Adrenal gland (tissue), 12 donors: ENCODE results near the gene TXN. TPM values are rescaled to one million over a fixed set of nuclear protein-coding genes. Genes with fewer than 3 reads are reported as not detected.

Experiments used
- DNase-seq, 7 donors: peaks; one replicate each; pipeline ENCODE4 v3.0.0-alpha.2; 2019 to 2020
- H3K27ac ChIP-seq, 5 donors: fragments of 200-600 bp; sonication (generic) in 4 of 5; 1 replicate in 3 of 5; 2 replicates in 2 of 5; pipeline versions ENCODE4 v1.5.1 to v1.8.0; 2016 to 2020; ENCODE audit warnings: mild to moderate bottlenecking in 1 of 5
- H3K27me3 ChIP-seq: fragments of 200-600 bp; 2 replicates; pipeline ENCODE4 v1.8.0; 2021
- H3K36me3 ChIP-seq, 2 donors: fragments of 200-600 bp; replicated peaks in 1 of 2; 1 replicate in 1 of 2; 2 replicates in 1 of 2; pipeline versions ENCODE4 v1.5.1 to v1.8.0; 2018 to 2022
- H3K4me1 ChIP-seq, 2 donors: fragments of 200-600 bp; replicated peaks in 1 of 2; 1 replicate in 1 of 2; 2 replicates in 1 of 2; pipeline versions ENCODE4 v1.5.1 to v1.8.0; 2018 to 2021
- H3K4me3 ChIP-seq, 4 donors: fragments of 200-600 bp; sonication (generic) in 3 of 4; one replicate each; pipeline ENCODE4 v1.5.1; 2016 to 2018
- H3K9me3 ChIP-seq, 3 donors: fragments of 200-600 bp; sonication (generic) in 1 of 3; replicated peaks in 1 of 3; 1 replicate in 2 of 3; 2 replicates in 1 of 3; pipeline versions ENCODE4 v1.5.1 to v1.8.0; 2016 to 2021
- POLR2A ChIP-seq, 2 donors: fragments of 450-650 bp; IDR thresholded peaks; one replicate each; pipeline ENCODE4 v1.6.1; 2017; ENCODE audit warnings: antibody characterized with exemption in 2 of 2, mild to moderate bottlenecking in 2 of 2, moderate library complexity in 1 of 2
- WGBS, 4 donors: extraction: QIAGEN DNeasy Blood & Tissue Kit in 2 of 4; methylation state at CpG; one replicate each; pipeline versions ENCODE4 v1.1.5 to v1.1.7; 2013 to 2017; 5-methylcytosine and 5-hydroxymethylcytosine counted together
- intact Hi-C, 2 donors: fragments of 100-400 bp; cut with DNase I; formaldehyde crosslinking; loops; one replicate each; pipeline versions ENCODE4 v1.14.1 to v1.15.0; 2022 to 2023
- polyA plus RNA-seq, 3 donors: library from polyadenylated mRNA; stranded (reverse); fragments of 200-250 nt in 2 of 3; fragments of 350-450 nt in 1 of 3; fragmentation: Illumina TruSeq in 1 of 3; extraction: RNeasy Lipid Tissue Mini Kit (QIAGEN cat#74804) in 1 of 3; gene quantifications; one replicate each; pipeline ENCODE4 v1.2.3, GENCODE V29; 2013 to 2014
- total RNA-seq, 9 donors: library from RNA; depleted of rRNA in 4 of 9; stranded (reverse); fragments of >200 nt in 4 of 9; fragments of 120-200 nt in 1 of 9; fragmentation: NEBNext Ultra II Directional in 1 of 9; extraction: Animal tissue kit (Norgen Biotek cat#: 25700) in 1 of 9; gene quantifications; one replicate each; pipeline versions ENCODE4 v1.1.0 to v1.2.4, GENCODE V29; 2013 to 2023
- TF ChIP-seq, protein P1 (sequence below), 6 experiments: fragments of 450-650 bp in 4 of 6; fragments of 200-600 bp in 2 of 6; sonication (generic) in 1 of 6; IDR thresholded peaks; 1 replicate in 5 of 6; 2 replicates in 1 of 6; pipeline versions ENCODE4 v1.5.1 to v1.8.0; 2016 to 2021; ENCODE audit warnings: antibody characterized with exemption in 6 of 6, mild to moderate bottlenecking in 2 of 6, moderate library complexity in 1 of 6
- donor health status: healthy with polysubstance abuse.
- donor health status: Bipolar disorder and iron deficiency.
- donor health status: DM: yes; HTN: yes; CAD: no.
- donor health status: DM: no; HTN: no; CAD: no.
- donor health status: DM: no; HTN: no; CAD: no.
- donor health status: DM: yes; HTN: yes; CAD: no.

The TXN gene
- total and polyA plus RNA-seq, 12 donors: 60.3 to 331 (median 112) TPM

- H3K27me3 ChIP-seq: no peaks in the 10 kb centered on the region
- H3K4me1 ChIP-seq: no peaks in the 10 kb centered on the region
- H3K9me3 ChIP-seq: no peaks in the 10 kb centered on the region
- no peak overlapping the region for H3K4me3 ChIP-seq
- no peaks in the 10 kb centered on the region for H3K36me3 ChIP-seq
- no peak for DNase-seq
- TF ChIP-seq, protein P1, sequence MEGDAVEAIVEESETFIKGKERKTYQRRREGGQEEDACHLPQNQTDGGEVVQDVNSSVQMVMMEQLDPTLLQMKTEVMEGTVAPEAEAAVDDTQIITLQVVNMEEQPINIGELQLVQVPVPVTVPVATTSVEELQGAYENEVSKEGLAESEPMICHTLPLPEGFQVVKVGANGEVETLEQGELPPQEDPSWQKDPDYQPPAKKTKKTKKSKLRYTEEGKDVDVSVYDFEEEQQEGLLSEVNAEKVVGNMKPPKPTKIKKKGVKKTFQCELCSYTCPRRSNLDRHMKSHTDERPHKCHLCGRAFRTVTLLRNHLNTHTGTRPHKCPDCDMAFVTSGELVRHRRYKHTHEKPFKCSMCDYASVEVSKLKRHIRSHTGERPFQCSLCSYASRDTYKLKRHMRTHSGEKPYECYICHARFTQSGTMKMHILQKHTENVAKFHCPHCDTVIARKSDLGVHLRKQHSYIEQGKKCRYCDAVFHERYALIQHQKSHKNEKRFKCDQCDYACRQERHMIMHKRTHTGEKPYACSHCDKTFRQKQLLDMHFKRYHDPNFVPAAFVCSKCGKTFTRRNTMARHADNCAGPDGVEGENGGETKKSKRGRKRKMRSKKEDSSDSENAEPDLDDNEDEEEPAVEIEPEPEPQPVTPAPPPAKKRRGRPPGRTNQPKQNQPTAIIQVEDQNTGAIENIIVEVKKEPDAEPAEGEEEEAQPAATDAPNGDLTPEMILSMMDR (IDR thresholded peaks at IDR 0.05): no peak
- no peak for TF ChIP-seq POLR2A (IDR thresholded peaks at IDR 0.05)
- H3K27ac ChIP-seq: no peak overlapping the region
- WGBS, 4 donors: 67 to 94% (median 90%) methylated on average over 1 of the region's 1 CpG
- intact Hi-C loops: no loop called here
These were observed 36.9 kb upstream of the TXN start for GRCh38 chr9:110293248-110293647.

DNA sequence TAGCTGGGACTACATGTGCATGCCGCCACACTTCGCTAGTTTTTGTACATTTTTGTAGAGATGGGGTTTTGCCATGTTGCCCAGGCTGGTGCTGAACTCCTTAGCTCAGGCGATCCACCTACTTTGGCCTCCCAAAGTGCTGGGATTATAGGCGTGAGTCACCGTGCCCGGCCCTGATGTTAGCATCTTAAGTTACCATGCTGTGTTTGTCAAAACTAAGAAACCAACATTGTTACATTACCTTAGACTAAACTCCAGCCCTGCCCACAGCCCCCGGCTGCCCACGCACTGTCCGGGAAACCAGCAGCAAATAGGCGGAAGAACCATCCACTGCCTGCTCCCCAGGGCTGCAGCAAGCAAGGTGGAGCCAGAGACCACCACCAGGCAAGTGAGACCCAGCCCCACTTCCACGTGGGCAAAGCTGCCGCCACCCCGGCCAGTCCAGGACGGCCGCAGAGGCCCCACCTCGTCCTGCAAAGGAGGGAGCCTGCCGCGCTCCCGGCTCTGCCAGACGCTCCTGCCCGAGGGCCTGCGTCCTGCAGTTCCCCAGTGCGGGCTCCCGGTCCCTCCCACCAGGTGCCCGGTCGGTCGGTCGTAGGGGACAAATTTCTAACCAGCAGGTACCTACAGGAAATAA is 35.7 kb upstream of the TXN start:
- Histone ChIP-seq H3K27me3 (no peaks in the 10 kb centered on the region), H3K36me3 (no peaks in the 10 kb centered on the region), H3K27ac (no peak overlapping the region), H3K4me1 (no peaks in the 10 kb centered on the region), H3K4me3 (no peak overlapping the region), H3K9me3 (no peaks in the 10 kb centered on the region)
- TF ChIP-seq POLR2A (IDR thresholded peaks at IDR 0.05): no peak
- TF ChIP-seq, protein P1 (IDR thresholded peaks at IDR 0.05): no peak
- DNase-seq: no peak
- WGBS, 4 donors: 88 to 95% (median 90%) methylated on average over 15 to 28 of the region's 28 CpGs
- intact Hi-C loops: no loop called here

GRCh38 chr9:110290001-110290400 is 33.7 kb upstream of the TXN start:
- H3K4me3 ChIP-seq: no peak overlapping the region
- no peak for DNase-seq
- no peak overlapping the region for H3K27ac ChIP-seq
- no peaks in the 10 kb centered on the region for H3K27me3 ChIP-seq
- H3K36me3 ChIP-seq: no peaks in the 10 kb centered on the region
- WGBS, 4 donors: 55 to 86% (median 73%) methylated on average over 1 of the region's 1 CpG
- TF ChIP-seq, protein P1 (IDR thresholded peaks at IDR 0.05): no peak
- TF ChIP-seq POLR2A (IDR thresholded peaks at IDR 0.05): no peak
- H3K9me3 ChIP-seq: no peaks in the 10 kb centered on the region
- intact Hi-C loops: no loop called here
- no peaks in the 10 kb centered on the region for H3K4me1 ChIP-seq

DNA sequence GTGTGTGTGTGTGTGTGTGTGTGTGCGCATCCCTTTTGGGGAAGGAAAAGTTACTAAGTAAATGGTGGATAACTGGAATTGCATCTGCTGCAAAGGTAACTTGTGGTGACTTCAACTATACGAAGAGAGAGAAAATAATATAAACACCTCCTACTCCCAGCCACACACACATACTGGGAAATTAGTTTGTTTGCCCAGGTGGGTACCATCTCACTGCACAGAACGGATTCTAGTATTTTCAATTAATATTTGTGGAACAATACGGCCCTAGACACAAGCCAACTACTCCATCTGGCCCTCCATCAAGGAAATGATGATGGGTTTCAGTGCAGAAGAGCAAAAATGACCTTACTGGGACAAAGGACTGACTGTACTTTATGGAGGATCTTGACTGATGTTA is 32.2 kb upstream of the TXN start:
- no peaks in the 10 kb centered on the region for H3K9me3 ChIP-seq
- H3K4me3 ChIP-seq: no peak overlapping the region
- no peak overlapping the region for H3K27ac ChIP-seq
- H3K36me3 ChIP-seq: no peaks in the 10 kb centered on the region
- no peaks in the 10 kb centered on the region for H3K4me1 ChIP-seq
- intact Hi-C loops: no loop called here
- no peak for DNase-seq
- no peak for TF ChIP-seq POLR2A (IDR thresholded peaks at IDR 0.05)
- TF ChIP-seq, protein P1 (IDR thresholded peaks at IDR 0.05): no peak
- H3K27me3 ChIP-seq: no peaks in the 10 kb centered on the region
- 79 to 83% (median 81%) methylated on average over 4 of the region's 4 CpGs for WGBS, 4 donors
